Mammary epithelial cell (primary cell): ENCODE measurements around the gene ATP5IF1.

ENCODE experiments used
- CTCF ChIP-seq, 2 donors: IDR thresholded peaks in 1 of 2; conservative IDR thresholded peaks in 1 of 2; 2 replicates each; pipeline ENCODE4 v1.5.1; 2011 to 2012; ENCODE audit warnings: inconsistent platforms in 2 of 2, low read length in 2 of 2, mild to moderate bottlenecking in 2 of 2, control low read depth in 1 of 2, low read depth in 1 of 2; ENCODE audit not compliant: insufficient read depth in 1 of 2; ENCODE audit errors: extremely low read depth in 1 of 2
- EZH2 ChIP-seq: IDR thresholded peaks from 2 replicates; pipeline ENCODE4 v1.6.1; 2012; ENCODE audit warnings: low read length, inconsistent platforms, borderline replicate concordance

DNA sequence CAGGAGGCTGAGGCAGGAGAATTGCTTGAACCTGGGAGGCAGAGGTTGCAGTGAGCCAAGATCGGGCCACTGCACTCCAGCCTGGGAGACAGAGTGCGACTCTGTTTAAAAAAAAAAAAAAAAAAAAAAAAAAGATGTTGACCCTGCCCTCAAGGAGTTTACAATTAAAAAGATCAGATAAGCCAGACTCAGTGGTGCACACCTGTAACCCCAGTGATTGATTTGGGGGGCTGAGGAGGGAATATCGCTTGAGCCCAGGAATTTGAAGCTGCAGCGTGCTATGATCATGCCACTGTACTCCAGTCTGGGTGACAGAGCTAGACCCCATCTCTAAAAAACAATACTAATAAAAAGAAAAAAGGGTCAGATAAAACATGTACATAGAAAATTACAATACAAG, 21.8 kb downstream of the ATP5IF1 start:
- no peak for TF ChIP-seq CTCF (conservative IDR thresholded peaks at IDR 0.05 in 1 of 2, IDR thresholded peaks at IDR 0.05 in 1 of 2; ENCODE audit: extremely low read depth in 1 of 2, insufficient read depth in 1 of 2, low read depth in 1 of 2, low read length in 2 of 2)
- no peak for TF ChIP-seq EZH2
